Measurements from ENCODE around the gene RAB33A.

DNA sequence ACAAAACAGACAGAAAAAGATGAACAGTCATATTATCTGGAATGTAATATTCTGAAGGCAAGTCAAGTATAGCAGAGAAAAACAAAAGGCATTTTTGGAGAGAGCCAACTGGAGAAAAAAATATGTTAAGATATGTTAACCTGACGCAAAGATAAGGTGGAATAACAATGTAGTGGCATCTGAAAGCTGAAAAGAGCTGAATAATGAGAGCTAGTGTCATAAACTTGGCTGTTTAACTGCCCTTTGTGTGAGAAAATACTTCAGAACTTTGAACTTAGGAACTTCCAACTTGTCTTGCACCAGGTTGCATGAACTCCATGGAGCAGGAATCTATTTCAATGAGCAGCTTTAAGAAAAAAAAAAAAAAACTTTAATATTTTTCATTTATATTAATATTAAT is 32.9 kb downstream of the RAB33A start:
- TF ChIP-seq POLR2AphosphoS5 (IDR thresholded peaks at IDR 0.05) (no peak), MXI1 (conservative IDR thresholded peaks at IDR 0.05; ENCODE audit: poor library complexity, severe bottlenecking) (no peak)
- TF ChIP-seq, protein P1, sequence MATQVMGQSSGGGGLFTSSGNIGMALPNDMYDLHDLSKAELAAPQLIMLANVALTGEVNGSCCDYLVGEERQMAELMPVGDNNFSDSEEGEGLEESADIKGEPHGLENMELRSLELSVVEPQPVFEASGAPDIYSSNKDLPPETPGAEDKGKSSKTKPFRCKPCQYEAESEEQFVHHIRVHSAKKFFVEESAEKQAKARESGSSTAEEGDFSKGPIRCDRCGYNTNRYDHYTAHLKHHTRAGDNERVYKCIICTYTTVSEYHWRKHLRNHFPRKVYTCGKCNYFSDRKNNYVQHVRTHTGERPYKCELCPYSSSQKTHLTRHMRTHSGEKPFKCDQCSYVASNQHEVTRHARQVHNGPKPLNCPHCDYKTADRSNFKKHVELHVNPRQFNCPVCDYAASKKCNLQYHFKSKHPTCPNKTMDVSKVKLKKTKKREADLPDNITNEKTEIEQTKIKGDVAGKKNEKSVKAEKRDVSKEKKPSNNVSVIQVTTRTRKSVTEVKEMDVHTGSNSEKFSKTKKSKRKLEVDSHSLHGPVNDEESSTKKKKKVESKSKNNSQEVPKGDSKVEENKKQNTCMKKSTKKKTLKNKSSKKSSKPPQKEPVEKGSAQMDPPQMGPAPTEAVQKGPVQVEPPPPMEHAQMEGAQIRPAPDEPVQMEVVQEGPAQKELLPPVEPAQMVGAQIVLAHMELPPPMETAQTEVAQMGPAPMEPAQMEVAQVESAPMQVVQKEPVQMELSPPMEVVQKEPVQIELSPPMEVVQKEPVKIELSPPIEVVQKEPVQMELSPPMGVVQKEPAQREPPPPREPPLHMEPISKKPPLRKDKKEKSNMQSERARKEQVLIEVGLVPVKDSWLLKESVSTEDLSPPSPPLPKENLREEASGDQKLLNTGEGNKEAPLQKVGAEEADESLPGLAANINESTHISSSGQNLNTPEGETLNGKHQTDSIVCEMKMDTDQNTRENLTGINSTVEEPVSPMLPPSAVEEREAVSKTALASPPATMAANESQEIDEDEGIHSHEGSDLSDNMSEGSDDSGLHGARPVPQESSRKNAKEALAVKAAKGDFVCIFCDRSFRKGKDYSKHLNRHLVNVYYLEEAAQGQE (IDR thresholded peaks at IDR 0.05; ENCODE audit: borderline replicate concordance) = no peak
- TF ChIP-seq, protein P2, sequence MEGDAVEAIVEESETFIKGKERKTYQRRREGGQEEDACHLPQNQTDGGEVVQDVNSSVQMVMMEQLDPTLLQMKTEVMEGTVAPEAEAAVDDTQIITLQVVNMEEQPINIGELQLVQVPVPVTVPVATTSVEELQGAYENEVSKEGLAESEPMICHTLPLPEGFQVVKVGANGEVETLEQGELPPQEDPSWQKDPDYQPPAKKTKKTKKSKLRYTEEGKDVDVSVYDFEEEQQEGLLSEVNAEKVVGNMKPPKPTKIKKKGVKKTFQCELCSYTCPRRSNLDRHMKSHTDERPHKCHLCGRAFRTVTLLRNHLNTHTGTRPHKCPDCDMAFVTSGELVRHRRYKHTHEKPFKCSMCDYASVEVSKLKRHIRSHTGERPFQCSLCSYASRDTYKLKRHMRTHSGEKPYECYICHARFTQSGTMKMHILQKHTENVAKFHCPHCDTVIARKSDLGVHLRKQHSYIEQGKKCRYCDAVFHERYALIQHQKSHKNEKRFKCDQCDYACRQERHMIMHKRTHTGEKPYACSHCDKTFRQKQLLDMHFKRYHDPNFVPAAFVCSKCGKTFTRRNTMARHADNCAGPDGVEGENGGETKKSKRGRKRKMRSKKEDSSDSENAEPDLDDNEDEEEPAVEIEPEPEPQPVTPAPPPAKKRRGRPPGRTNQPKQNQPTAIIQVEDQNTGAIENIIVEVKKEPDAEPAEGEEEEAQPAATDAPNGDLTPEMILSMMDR (IDR thresholded peaks at IDR 0.05; ENCODE audit: poor library complexity, severe bottlenecking) = no peak
